ENCODE data around the gene RALGPS1.
A peak's percentile ranks its signal among the peaks of the same experiment; 100 is the strongest.

RALGPS1 gene

GRCh38 chr9:127055745-127056402 is 141.3 kb downstream of the RALGPS1 start:
- Histone ChIP-seq H3K36me3 (replicated peaks; ENCODE audit: insufficient read depth, low read length) (no peaks in the 10 kb centered on the region), H3K79me2 (ENCODE audit: low read length) (no peaks in the 10 kb centered on the region), H2AFZ (ENCODE audit: low read length) (no peak overlapping the region), H3K4me3 (ENCODE audit: low read length) (no peak overlapping the region), H4K20me1 (ENCODE audit: insufficient read depth, low read length) (no peaks in the 10 kb centered on the region), H3K4me2 (ENCODE audit: low read depth, low read length) (no peak overlapping the region), H3K9me3 (replicated peaks; ENCODE audit: insufficient read depth, low read length) (no peaks in the 10 kb centered on the region), H3K9ac (ENCODE audit: low read length) (no peak overlapping the region), H3K27me3 (replicated peaks; ENCODE audit: insufficient read depth, low read length) (no peaks in the 10 kb centered on the region), H3F3A (ENCODE audit: insufficient read depth, low read length) (peaks cover 10% of the 10 kb centered on the region; the same call in 1 of the 2 replicates), H3K9me2 (replicated peaks; ENCODE audit: insufficient read depth, low read length) (no peaks in the 10 kb centered on the region), H3K27ac (ENCODE audit: low read length) (no peak overlapping the region), H3K4me1 (ENCODE audit: low read length) (peaks cover 32% of the 10 kb centered on the region)
- DNase-seq = peak; percentile 16
- TF ChIP-seq EZH2phosphoT487 (IDR thresholded peaks at IDR 0.05; ENCODE audit: low read length) (no peak), CTCF (IDR thresholded peaks at IDR 0.05; ENCODE audit: low read length) (no peak), EZH2 (optimal IDR thresholded peaks at IDR 0.05; ENCODE audit: low read depth, low read length) (no peak)

- Histone ChIP-seq H3K79me2 (ENCODE audit: low read length) (no peaks in the 10 kb centered on the region), H3K27ac (ENCODE audit: low read length) (no peak overlapping the region), H3K4me3 (ENCODE audit: low read length) (no peak overlapping the region), H3K9me2 (replicated peaks; ENCODE audit: insufficient read depth, low read length) (no peaks in the 10 kb centered on the region), H3K36me3 (replicated peaks; ENCODE audit: insufficient read depth, low read length) (no peaks in the 10 kb centered on the region), H3K9me3 (replicated peaks; ENCODE audit: insufficient read depth, low read length) (no peaks in the 10 kb centered on the region), H3K9ac (ENCODE audit: low read length) (no peak overlapping the region), H3K4me1 (ENCODE audit: low read length) (peaks cover 38% of the 10 kb centered on the region), H3K4me2 (ENCODE audit: low read depth, low read length) (no peak overlapping the region), H3K27me3 (replicated peaks; ENCODE audit: insufficient read depth, low read length) (no peaks in the 10 kb centered on the region), H3F3A (ENCODE audit: insufficient read depth, low read length) (peaks cover 10% of the 10 kb centered on the region; the same call in 1 of the 2 replicates), H4K20me1 (ENCODE audit: insufficient read depth, low read length) (no peaks in the 10 kb centered on the region), H2AFZ (ENCODE audit: low read length) (no peak overlapping the region)
- TF ChIP-seq CTCF (IDR thresholded peaks at IDR 0.05; ENCODE audit: low read length) = no peak
- TF ChIP-seq EZH2phosphoT487 (IDR thresholded peaks at IDR 0.05; ENCODE audit: low read length) = no peak
- TF ChIP-seq EZH2 (optimal IDR thresholded peaks at IDR 0.05; ENCODE audit: low read depth, low read length) = no peak
- no peak for DNase-seq
These were observed 141.9 kb downstream of the RALGPS1 start for GRCh38 chr9:127056446-127056845.

- no peaks in the 10 kb centered on the region for H3K36me3 ChIP-seq (replicated peaks; ENCODE audit: insufficient read depth, low read length)
These were observed 143.5 kb downstream of the RALGPS1 start for GRCh38 chr9:127058011-127058644.

More at GRCh38 chr9:127058011-127058644, 143.5 kb downstream of the RALGPS1 start:
- Histone ChIP-seq H3K27me3 (replicated peaks; ENCODE audit: insufficient read depth, low read length) (no peaks in the 10 kb centered on the region), H3K79me2 (ENCODE audit: low read length) (no peaks in the 10 kb centered on the region), H2AFZ (ENCODE audit: low read length) (no peak overlapping the region), H3F3A (ENCODE audit: insufficient read depth, low read length) (peaks cover 10% of the 10 kb centered on the region; the same call in 1 of the 2 replicates), H3K9me2 (replicated peaks; ENCODE audit: insufficient read depth, low read length) (no peaks in the 10 kb centered on the region), H3K9ac (ENCODE audit: low read length) (no peak overlapping the region), H4K20me1 (ENCODE audit: insufficient read depth, low read length) (no peaks in the 10 kb centered on the region), H3K4me1 (ENCODE audit: low read length) (peaks cover 39% of the 10 kb centered on the region), H3K4me2 (ENCODE audit: low read depth, low read length) (no peak overlapping the region), H3K27ac (ENCODE audit: low read length) (no peak overlapping the region), H3K4me3 (ENCODE audit: low read length) (no peak overlapping the region), H3K9me3 (replicated peaks; ENCODE audit: insufficient read depth, low read length) (no peaks in the 10 kb centered on the region)
- DNase-seq = no peak
- TF ChIP-seq CTCF (IDR thresholded peaks at IDR 0.05; ENCODE audit: low read length) (no peak), EZH2 (optimal IDR thresholded peaks at IDR 0.05; ENCODE audit: low read depth, low read length) (no peak), EZH2phosphoT487 (IDR thresholded peaks at IDR 0.05; ENCODE audit: low read length) (no peak)
